ENCODE measurements around the gene PCDHGA3. TPM values are rescaled to one million over a fixed set of nuclear protein-coding genes. Genes with fewer than 3 reads are reported as not detected.

The PCDHGA3 gene
- total and polyA plus RNA-seq, 2 of the 13 experiments (the other 11 are each of a cell fraction or from before 2014, with no cell fraction given): 0.05 TPM; not detected in 1

GRCh38 chr5:141351591-141351990, 8.0 kb downstream of the PCDHGA3 start:
- H2AFZ ChIP-seq (ENCODE audit: low read length): no peak overlapping the region
- no peak for TF ChIP-seq ZNF773 (CRISPR knock-in tag; IDR thresholded peaks at IDR 0.05; ENCODE audit: borderline replicate concordance)
- no peak for TF ChIP-seq THYN1 (CRISPR knock-in tag; IDR thresholded peaks at IDR 0.05; ENCODE audit: borderline replicate concordance, low read depth)
- TF ChIP-seq ZNF766 (CRISPR knock-in tag; IDR thresholded peaks at IDR 0.05; ENCODE audit: borderline replicate concordance): no peak
- TF ChIP-seq SRSF4 (IDR thresholded peaks at IDR 0.05; ENCODE audit: low read depth, low read length, poor library complexity, severe bottlenecking): no peak
- TF ChIP-seq ZNF124 (CRISPR knock-in tag; IDR thresholded peaks at IDR 0.05): no peak
- TF ChIP-seq MBD4 (IDR thresholded peaks at IDR 0.05; ENCODE audit: borderline replicate concordance, low read length): no peak
- TF ChIP-seq ZFP36L1 (CRISPR knock-in tag; IDR thresholded peaks at IDR 0.05): no peak
- no peak for TF ChIP-seq ZNF547 (CRISPR knock-in tag; IDR thresholded peaks at IDR 0.05)
- TF ChIP-seq TFDP1 (CRISPR knock-in tag; IDR thresholded peaks at IDR 0.05; ENCODE audit: borderline replicate concordance): no peak
- no peak for TF ChIP-seq NFRKB (IDR thresholded peaks at IDR 0.05)
- TF ChIP-seq ZNF576 (CRISPR knock-in tag; IDR thresholded peaks at IDR 0.05): no peak
- TF ChIP-seq ZNF546 (CRISPR knock-in tag; conservative IDR thresholded peaks at IDR 0.05): no peak
- TF ChIP-seq HNRNPH1 (optimal IDR thresholded peaks at IDR 0.05; ENCODE audit: low read depth, low read length): no peak
- no peak for TF ChIP-seq ZNF350 (CRISPR knock-in tag; IDR thresholded peaks at IDR 0.05; ENCODE audit: borderline replicate concordance, low read depth)
- TF ChIP-seq AKNA (CRISPR knock-in tag; IDR thresholded peaks at IDR 0.05; ENCODE audit: borderline replicate concordance): no peak
- TF ChIP-seq XBP1 (CRISPR knock-in tag; IDR thresholded peaks at IDR 0.05): no peak
- TF ChIP-seq TRAFD1 (CRISPR knock-in tag; IDR thresholded peaks at IDR 0.05; ENCODE audit: borderline replicate concordance): no peak
- no peak for TF ChIP-seq ZKSCAN8 (CRISPR knock-in tag; IDR thresholded peaks at IDR 0.05; ENCODE audit: borderline replicate concordance)

More at GRCh38 chr5:141351591-141351990, 8.0 kb downstream of the PCDHGA3 start:
- Histone ChIP-seq H3K79me2 (ENCODE audit: insufficient read depth, low read length) (no peaks in the 10 kb centered on the region), H3K27me3 (ENCODE audit: control insufficient read depth in 1 of 2, insufficient read depth in 2 of 2, low read length in 2 of 2) (no peaks in the 10 kb centered on the region; a peak in 1 of 5 replicates), H3K9me3 (ENCODE audit: low read length) (peaks cover 15% of the 10 kb centered on the region), H3K4me2 (ENCODE audit: low read depth, low read length) (no peak overlapping the region), H3K27ac (ENCODE audit: extremely low read length, insufficient read depth, low read length) (no peak overlapping the region), H3K4me3 (replicated peaks in 1 of 3; ENCODE audit: insufficient read depth in 1 of 3, low read depth in 2 of 3, low read length in 3 of 3) (no peak overlapping the region), H3K36me3 (replicated peaks in 1 of 2; ENCODE audit: control insufficient read depth in 1 of 2, insufficient read depth in 2 of 2, low read length in 2 of 2) (no peaks in the 10 kb centered on the region), H4K20me1 (ENCODE audit: insufficient read depth, low read length) (no peaks in the 10 kb centered on the region), H3K9ac (ENCODE audit: insufficient read depth, low read depth, low read length) (no peak overlapping the region), H3K4me1 (ENCODE audit: insufficient read depth, low read length) (no peaks in the 10 kb centered on the region; the same call in 1 of the 2 replicates)
- DNase-seq (ENCODE audit: low spot score) (no peak), ATAC-seq (no peak), FAIRE-seq (no peak)
- in situ Hi-C loops (cut with HindIII; ENCODE audit: extremely low pct_ligation_motif_present, low pct_unique_long_range_greater_than_20kb) (loop anchor here (10.0 kb wide), 1 partner anchor 173 kb away; no protein-coding TSS in a partner anchor), intact Hi-C loops (cut with micrococcal nuclease; ENCODE audit: unreplicated experiment) (loop anchor here (10.0 kb wide), 1 partner anchor 173 kb away; no protein-coding TSS in a partner anchor)
- ChIA-PET POLR2A (no interaction called here), CTCF (ENCODE audit: low intra/inter-chr PET ratio, low total read pairs) (no interaction called here)
- no TSS peak for BruUV-seq (replicated peaks)
- WGBS (ENCODE audit: low lambda C conversion rate): 86% methylated on average over 10 of the region's 36 CpGs

Measured in HepG2 (cell line).